Stimulated activated CD4-positive, alpha-beta T cell treated with anti-CD3 and anti-CD28 coated beads, TNF-alpha, amount 100 ng/mL, for 48 hours (primary cell): ENCODE measurements around the gene POMGNT2.

Experiments used
- DNase-seq, 3 donors: peaks; one replicate each; pipeline ENCODE4 v3.0.0-alpha.2; 2020; ENCODE audit warnings: low read depth in 3 of 3

Gene POMGNT2

GRCh38 chr3:43105596-43106292 is at the start of gene POMGNT2:
Gene POMGNT2, minus strand, starts transcription at chr3:43106079. Its CDS starts 24,648 bp downstream, at chr3:43081431.
- peak; percentile 77 to 87 (median 79) for DNase-seq

- DNase-seq = no peak
Observed at GRCh38 chr3:43154980-43155379, 49.1 kb upstream of the POMGNT2 start.

GRCh38 chr3:43153216-43154083 is 47.6 kb upstream of the POMGNT2 start:
- DNase-seq = no peak

GRCh38 chr3:43152649-43153048 is 46.8 kb upstream of the POMGNT2 start:
- DNase-seq = no peak

DNA sequence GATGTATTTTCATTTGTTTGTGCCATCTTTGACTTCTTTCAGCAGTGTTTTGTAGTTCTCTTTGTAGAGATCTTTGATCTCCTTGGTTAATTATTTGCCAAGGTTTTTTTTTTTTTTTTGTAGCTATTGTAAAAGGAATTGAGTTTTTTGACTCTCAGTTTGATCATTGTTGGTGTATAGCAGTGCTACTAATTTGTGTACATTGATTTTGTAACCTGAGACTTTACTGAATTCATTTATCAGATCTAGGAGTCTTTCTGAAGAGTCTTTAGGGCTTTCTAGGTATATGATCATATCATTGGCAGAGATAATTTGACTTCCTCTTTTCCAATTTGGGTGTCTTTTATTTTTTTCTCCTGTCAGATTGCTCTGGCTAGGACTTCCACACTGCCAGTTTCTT is 42.2 kb upstream of the POMGNT2 start:
- no peak for DNase-seq

GRCh38 chr3:43146599-43146998 is 40.7 kb upstream of the POMGNT2 start:
- DNase-seq = no peak

DNA sequence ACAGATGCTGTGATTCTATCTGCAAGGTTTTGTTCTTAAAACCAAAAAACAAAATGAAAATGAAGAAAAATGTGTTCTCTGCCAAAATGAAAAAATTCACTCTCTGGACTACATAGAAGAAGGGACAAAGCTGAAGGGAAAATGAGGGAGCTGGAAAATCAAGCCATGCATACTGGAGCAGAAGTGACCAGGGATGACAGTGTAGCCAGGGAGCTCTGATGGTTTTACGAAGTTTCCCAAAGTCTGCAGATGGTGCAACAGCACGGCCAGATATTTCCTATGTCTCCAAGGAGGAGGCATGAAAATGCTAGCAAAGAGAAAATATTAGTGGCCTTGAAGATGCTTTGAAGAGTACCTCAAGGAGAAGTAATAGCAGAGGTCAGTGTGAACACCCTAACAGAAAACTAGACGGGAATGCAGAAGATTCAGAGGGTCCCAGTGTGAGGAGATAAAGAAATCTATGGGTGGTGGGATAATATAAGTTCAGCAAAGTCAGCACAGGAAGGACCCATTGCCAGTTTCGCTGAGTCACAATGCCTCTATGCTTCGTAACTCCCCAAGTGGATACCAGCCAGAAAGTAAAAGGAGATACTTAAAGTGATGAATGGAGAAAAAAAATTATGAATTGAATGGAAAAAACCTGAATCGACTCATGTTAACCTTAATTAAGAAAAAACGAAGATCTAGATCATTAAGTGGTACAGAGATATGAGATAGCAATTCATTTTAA is 39.0 kb upstream of the POMGNT2 start:
- DNase-seq = no peak

DNA sequence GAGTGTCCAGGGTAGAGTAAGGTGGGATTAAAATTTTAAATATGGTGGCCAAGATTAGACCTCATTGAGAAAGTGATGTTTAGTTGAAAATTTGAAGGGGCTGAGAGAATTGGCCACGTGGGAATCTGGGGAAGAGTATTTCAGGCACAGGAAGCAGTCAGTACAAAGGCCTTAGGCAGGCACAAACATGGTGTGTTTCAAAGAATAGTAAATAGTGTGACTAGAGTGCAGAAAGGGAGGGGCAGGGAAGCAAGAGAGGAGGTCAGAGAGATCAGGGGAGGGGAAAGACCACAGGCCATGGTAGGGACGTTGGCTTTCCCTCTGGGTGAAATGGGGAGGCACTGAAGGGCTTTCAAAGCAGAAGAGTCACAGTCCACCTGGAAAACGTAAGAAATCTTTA is 36.6 kb upstream of the POMGNT2 start:
- DNase-seq = no peak

- DNase-seq = no peak
Observed at GRCh38 chr3:43138488-43139231, 32.8 kb upstream of the POMGNT2 start.

GRCh38 chr3:43132870-43133636 is 27.2 kb upstream of the POMGNT2 start:
- no peak for DNase-seq

GRCh38 chr3:43132193-43132592 is 26.3 kb upstream of the POMGNT2 start:
- no peak for DNase-seq

GRCh38 chr3:43128464-43128863 is 22.6 kb upstream of the POMGNT2 start:
- no peak for DNase-seq

DNA sequence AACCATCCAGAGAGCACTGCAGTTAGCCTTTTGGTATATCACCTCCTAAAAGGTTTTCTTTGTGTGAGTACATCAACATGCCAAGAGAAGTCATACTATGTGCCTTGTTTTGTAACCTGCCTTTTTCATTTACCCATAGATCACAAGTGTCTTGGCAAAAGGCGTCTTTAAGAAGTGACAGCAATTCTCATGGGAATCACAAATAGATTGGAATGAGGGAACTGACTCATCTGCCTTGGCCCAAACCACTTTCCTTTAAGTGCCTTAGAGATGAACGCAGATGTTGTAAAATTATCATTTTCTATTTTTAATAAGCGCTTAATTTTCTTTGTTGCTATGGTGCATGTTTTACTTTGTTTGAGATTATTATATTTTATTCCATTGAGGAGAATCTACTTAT is 20.7 kb upstream of the POMGNT2 start:
- no peak for DNase-seq

- no peak for DNase-seq
Observed at GRCh38 chr3:43123895-43124294, 18.0 kb upstream of the POMGNT2 start.

- no peak for DNase-seq
Observed at GRCh38 chr3:43120937-43121336, 15.1 kb upstream of the POMGNT2 start.

DNA sequence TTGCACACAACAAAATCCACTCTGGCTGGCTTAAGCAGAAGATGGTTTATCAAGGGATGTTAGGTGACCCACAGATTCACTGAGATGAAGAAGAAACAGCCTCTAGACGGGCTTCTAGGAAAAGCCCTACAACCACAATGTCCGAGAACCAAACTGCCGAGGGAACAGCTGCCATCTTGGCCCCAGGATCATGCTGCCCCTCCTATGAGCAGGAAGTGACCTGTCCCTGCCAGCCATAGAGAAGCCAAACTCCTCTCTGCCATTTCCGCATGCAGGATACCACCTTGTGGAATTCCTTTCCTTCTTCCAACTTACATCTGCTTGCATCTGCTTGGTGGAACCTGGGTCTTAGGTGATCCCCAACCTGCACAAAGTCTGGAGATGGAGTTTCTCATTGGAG is 11.4 kb upstream of the POMGNT2 start:
- DNase-seq = no peak

DNA sequence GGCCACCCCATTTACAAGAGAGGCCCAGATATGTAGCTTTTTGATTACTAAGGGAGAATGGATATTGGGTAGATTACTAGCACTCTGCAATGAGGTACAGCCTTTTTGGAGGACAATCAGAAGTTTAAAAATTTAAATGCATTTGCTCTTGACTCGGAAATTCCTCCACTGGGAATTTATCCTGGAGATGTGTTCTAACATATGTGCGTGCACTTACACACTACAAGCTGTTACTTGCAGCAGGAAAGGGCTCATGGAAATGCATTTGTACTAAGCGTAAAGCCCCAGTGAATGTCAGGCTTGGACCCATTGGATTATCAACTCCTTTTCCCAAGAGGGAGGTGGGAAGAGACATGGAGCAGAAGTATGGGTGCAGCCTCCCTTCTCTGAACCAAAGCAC is 7.8 kb upstream of the POMGNT2 start:
- DNase-seq = no peak

- DNase-seq = no peak
Observed at GRCh38 chr3:43106293-43106628, 382 bp upstream of the POMGNT2 start.

- DNase-seq = peak in 1 of 3 donors; percentile 3
Observed at GRCh38 chr3:43104660-43105595, 951 bp downstream of the POMGNT2 start.

- DNase-seq = no peak
Observed at GRCh38 chr3:43104039-43104438, 1.8 kb downstream of the POMGNT2 start.
